ENCODE measurements around the gene MYB.

Gene MYB

GRCh38 chr6:135256866-135257265 lies 75.8 kb downstream of the MYB start:
- DNase-seq, result no peak

DNA sequence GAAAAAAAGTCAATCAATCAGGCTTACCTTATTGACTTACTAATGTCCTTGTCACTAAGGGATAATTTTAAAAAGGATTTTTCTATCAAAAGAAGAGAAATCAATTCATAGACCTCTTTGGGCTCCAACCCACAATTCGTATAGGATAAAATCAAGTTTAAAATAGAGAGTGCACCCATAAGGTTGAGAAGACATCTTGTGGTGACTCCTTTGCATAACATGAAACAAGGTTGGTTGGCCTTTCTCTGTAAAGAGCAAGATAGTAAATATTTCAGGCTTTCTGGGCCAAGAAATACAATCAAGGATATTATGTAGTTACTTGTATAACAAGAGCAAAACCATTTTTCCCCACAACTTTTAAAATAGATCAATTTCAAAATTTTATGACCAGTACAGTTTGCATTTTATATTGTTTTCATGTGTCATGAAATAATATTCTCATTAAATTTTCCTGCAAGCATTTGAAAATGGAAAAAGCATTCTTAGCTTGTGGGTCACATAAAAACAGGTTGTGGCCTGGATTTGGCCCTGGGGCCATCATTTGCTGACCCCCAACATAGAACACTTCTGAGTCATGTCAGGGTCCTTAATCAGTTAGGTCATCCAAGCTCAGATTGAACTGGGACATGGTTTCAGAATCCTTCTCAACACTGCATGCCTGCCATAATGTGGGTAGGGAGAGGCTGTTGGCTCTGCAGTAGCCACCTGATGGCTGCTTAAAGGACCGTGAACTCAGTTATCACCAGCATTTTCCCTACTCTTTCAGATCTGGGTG lies 76.7 kb downstream of the MYB start:
- DNase-seq, result no peak

DNA sequence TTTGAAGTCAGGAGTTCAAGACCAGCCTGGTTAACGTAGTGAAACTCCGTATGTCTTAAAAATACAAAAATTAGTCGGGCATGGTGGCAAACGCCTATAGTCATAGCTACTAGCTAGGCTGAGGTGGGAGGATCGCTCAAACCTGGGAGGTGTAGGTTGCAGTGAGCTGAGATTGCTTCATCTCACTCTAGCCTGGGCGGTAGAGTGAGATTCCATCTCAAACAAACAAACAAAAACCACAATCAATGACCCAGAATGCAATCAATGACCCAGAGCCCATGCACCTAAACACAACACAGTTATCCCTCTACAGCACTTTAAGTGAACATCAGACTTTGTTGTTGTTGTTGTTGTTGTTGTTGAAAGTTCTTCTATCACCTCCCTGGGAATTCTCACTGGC lies 77.9 kb downstream of the MYB start:
- no peak for DNase-seq

- no peak for DNase-seq
Observed at GRCh38 chr6:135260612-135261011, 79.5 kb downstream of the MYB start.

- DNase-seq, result no peak
Observed at GRCh38 chr6:135261872-135262725, 81.0 kb downstream of the MYB start.

- no peak for DNase-seq
Observed at GRCh38 chr6:135265278-135265677, 84.2 kb downstream of the MYB start.

DNA sequence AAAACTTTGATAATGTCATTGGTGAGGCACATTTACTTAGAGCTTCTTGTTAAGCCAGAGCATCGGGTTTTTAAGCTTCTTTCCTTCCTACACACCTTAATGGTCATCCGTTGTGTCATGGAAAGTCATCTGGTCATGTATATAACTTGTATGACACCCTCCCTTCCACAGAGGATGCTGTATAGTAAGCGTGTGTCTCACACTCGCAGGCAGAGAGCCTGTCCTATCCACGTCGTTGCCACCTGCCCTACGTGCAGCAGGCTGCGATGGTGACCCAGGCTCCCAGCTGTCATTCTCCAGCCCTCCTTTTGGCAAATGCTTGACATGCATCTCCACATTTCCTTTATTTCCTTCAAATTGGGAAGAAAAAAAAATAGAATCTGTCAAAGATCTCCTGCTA lies 85.6 kb downstream of the MYB start:
- DNase-seq, result no peak

DNA sequence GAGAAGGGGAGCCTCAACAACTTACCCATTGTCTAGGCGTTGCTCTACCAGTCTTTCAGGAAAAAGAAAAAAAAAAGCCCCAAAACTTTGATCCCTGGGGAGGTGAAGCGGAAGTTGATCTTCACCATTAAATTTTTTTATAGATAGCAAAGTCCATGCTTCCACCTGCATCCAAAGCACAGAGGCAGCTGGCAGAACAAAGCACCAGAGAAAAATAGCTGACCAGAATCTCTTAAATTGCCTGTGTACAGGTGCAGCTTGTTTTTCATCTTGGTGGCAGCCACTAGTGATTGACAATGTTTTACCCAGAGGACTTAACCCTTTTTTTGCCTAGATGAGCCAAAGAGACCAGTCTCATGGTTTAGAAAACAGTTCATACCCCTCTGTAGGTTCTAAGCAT lies 86.0 kb downstream of the MYB start:
- DNase-seq, result no peak

- no peak for DNase-seq
Observed at GRCh38 chr6:135268263-135268662, 87.2 kb downstream of the MYB start.

DNA sequence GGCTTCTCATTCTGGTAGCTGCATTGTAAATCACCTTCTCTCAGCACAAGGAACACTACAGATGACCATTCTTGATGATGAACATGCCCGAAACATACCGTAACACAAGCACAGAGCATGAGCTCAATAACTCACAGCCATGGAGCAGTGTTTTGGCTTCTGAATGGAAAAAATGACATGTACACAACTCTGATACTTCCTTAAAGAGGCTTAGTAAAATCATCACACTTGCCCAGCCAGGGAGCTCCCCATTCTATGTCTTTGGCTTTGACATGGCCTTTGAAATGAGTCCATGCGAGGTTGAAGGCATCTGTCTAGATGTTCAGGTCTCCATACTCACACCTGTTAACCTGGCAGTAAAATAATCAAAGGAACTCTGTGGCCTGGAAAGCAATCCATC lies 87.6 kb downstream of the MYB start:
- DNase-seq, result no peak
